ENCODE measurements around the gene PLIN4. TPM values are rescaled to one million over a fixed set of nuclear protein-coding genes. Genes with fewer than 3 reads are reported as not detected.

The PLIN4 gene
- total and polyA plus RNA-seq, 9 of the 15 experiments (the other 6 are each of a cell fraction or from before 2014, with no cell fraction given): 0.04 to 0.16 (median 0.07) TPM; not detected in 3

GRCh38 chr19:4519521-4520277 is 1.4 kb upstream of the PLIN4 start:
- H3K4me3 ChIP-seq: no peak overlapping the region
- H3K9me3 ChIP-seq (replicated peaks; ENCODE audit: control insufficient read depth, insufficient read depth, low read depth, low read length): no peaks in the 10 kb centered on the region
- H3K27me3 ChIP-seq (ENCODE audit: control insufficient read depth in 2 of 2, insufficient read depth in 2 of 2, low read length in 2 of 2): peaks cover 4 to 14% of the 10 kb centered on the region in 2 experiments; a peak in 3 of 5 replicates
- H3K4me2 ChIP-seq (ENCODE audit: insufficient read depth, low read length): no peak overlapping the region
- no TSS peak for BruUV-seq (replicated peaks)
- no peak for ATAC-seq
- 0 out of 4 replicates have a peak overlapping the region, but pooled peaks of 1 of the 2 experiments have one; percentile 17 for H3K9ac ChIP-seq (ENCODE audit: insufficient read depth in 1 of 2, low read depth in 2 of 2, low read length in 2 of 2)
- WGBS (ENCODE audit: insufficient coverage, low coverage, missing lambda C conversion rate): 12% methylated on average over 9 of the region's 9 CpGs
- H2AFZ ChIP-seq (ENCODE audit: low read depth, low read length): no peak overlapping the region
- POLR2A ChIA-PET: no interaction called here
- H4K20me1 ChIP-seq (replicated peaks; ENCODE audit: control insufficient read depth, insufficient read depth, low read length): 0 out of 2 replicates have a peak, but pooled peaks cover 3% of the 10 kb centered on the region
- TF ChIP-seq MEF2D (tag; conservative IDR thresholded peaks at IDR 0.05; ENCODE audit: low read depth): no peak
- TF ChIP-seq VEZF1 (CRISPR knock-in tag; IDR thresholded peaks at IDR 0.05): peak; percentile 53
- TF ChIP-seq IRF2 (CRISPR knock-in tag; IDR thresholded peaks at IDR 0.05): no peak
- peak; percentile 39; the same call in 1 of the 2 replicates for TF ChIP-seq USF1 (CRISPR knock-in tag; IDR thresholded peaks at IDR 0.05)
- no peak for TF ChIP-seq CUX1 (CRISPR knock-in tag; IDR thresholded peaks at IDR 0.05)
- TF ChIP-seq BDP1 (IDR thresholded peaks at IDR 0.05; ENCODE audit: insufficient read depth, insufficient read length): no peak
- peak; percentile 20; the same call in 1 of the 2 replicates for TF ChIP-seq BCOR (IDR thresholded peaks at IDR 0.05)
- no peak for TF ChIP-seq HNRNPUL1 (IDR thresholded peaks at IDR 0.05; ENCODE audit: low read length)
- TF ChIP-seq SMARCB1 (IDR thresholded peaks at IDR 0.05; ENCODE audit: insufficient read length, low read depth): no peak
- DNase-seq (ENCODE audit: extremely low read depth in 1 of 4, low spot score in 3 of 4): no peak
- in situ Hi-C loops (cut with MboI) (loop anchor here (5.0 kb wide), 1 partner anchor 247 kb away; no protein-coding TSS in a partner anchor), intact Hi-C loops (cut with micrococcal nuclease) (no loop called here)
- H3K9me1 ChIP-seq (ENCODE audit: control insufficient read depth, insufficient read depth, low read length): no peaks in the 10 kb centered on the region
- H3K79me2 ChIP-seq (ENCODE audit: control insufficient read depth, insufficient read depth, low read length): no peaks in the 10 kb centered on the region
- H3K27ac ChIP-seq (ENCODE audit: extremely low read depth, low read depth, low read length): no peak overlapping the region
- CTCF ChIA-PET (ENCODE audit: low intra/inter-chr PET ratio): no interaction called here
- FAIRE-seq: no peak
- no peaks in the 10 kb centered on the region for H3K36me3 ChIP-seq (ENCODE audit: control insufficient read depth, insufficient read depth, low read length)
- peaks cover 0 to 38% of the 10 kb centered on the region in 2 experiments; a peak in 2 of 5 replicates for H3K4me1 ChIP-seq (replicated peaks in 1 of 2; ENCODE audit: control insufficient read depth in 2 of 2, insufficient read depth in 2 of 2, low read length in 2 of 2)

Data from K562 (cell line).